ENCODE measurements around the gene TEX22.

TEX22 gene

GRCh38 chr14:105388110-105388951 lies 10.0 kb upstream of the TEX22 start:
- Histone ChIP-seq H3K9me3 (ENCODE audit: control insufficient read depth, insufficient read depth, low read depth, low read length) (no peaks in the 10 kb centered on the region), H3K4me1 (ENCODE audit: control insufficient read depth, insufficient read depth, low read length) (no peaks in the 10 kb centered on the region), H3K4me3 (ENCODE audit: low read depth, low read length) (no peak overlapping the region), H3K36me3 (ENCODE audit: control insufficient read depth in 2 of 2, insufficient read depth in 1 of 2, low read length in 2 of 2) (peaks cover 0 to 21% of the 10 kb centered on the region in 2 experiments; a peak in 1 of 3 replicates), H3K27ac (ENCODE audit: extremely low read depth, low read depth, low read length) (no peak overlapping the region)
- TF ChIP-seq ZNF596 (tag by site-specific recombination; IDR thresholded peaks at IDR 0.05) (no peak), ZFHX2 (tag by site-specific recombination; conservative IDR thresholded peaks at IDR 0.05) (no peak), SCRT2 (tag by site-specific recombination; IDR thresholded peaks at IDR 0.05) (peak; percentile 93), KLF7 (tag by site-specific recombination; IDR thresholded peaks at IDR 0.05; ENCODE audit: borderline replicate concordance) (no peak), ZNF510 (tag by site-specific recombination; IDR thresholded peaks at IDR 0.05; ENCODE audit: insufficient replicate concordance) (no peak), ZNF23 (tag by site-specific recombination; IDR thresholded peaks at IDR 0.05; ENCODE audit: borderline replicate concordance) (no peak), ZSCAN4 (tag by site-specific recombination; IDR thresholded peaks at IDR 0.05) (no peak), ZNF112 (tag by site-specific recombination; IDR thresholded peaks at IDR 0.05) (no peak), YY2 (tag by site-specific recombination; IDR thresholded peaks at IDR 0.05) (no peak), ZBTB1 (tag by site-specific recombination; IDR thresholded peaks at IDR 0.05) (no peak), ZNF555 (tag by site-specific recombination; conservative IDR thresholded peaks at IDR 0.05) (no peak), ZNF266 (tag by site-specific recombination; IDR thresholded peaks at IDR 0.05; ENCODE audit: low read depth) (no peak), FEZF1 (tag by site-specific recombination; IDR thresholded peaks at IDR 0.05) (no peak), SCRT1 (tag by site-specific recombination; IDR thresholded peaks at IDR 0.05; ENCODE audit: borderline replicate concordance) (peak; percentile 89), GLI4 (tag by site-specific recombination; IDR thresholded peaks at IDR 0.05) (no peak), ZNF157 (tag by site-specific recombination; IDR thresholded peaks at IDR 0.05) (no peak)
- POLR2A ChIA-PET: no interaction called here
- CTCF ChIA-PET: no interaction called here

GRCh38 chr14:105388976-105389375 lies 9.4 kb upstream of the TEX22 start:
- POLR2A ChIA-PET: no interaction called here
- H3K4me3 ChIP-seq (ENCODE audit: low read depth, low read length): no peak overlapping the region
- CTCF ChIA-PET: interaction anchor here (0.9 kb wide), 1 partner anchor 18 kb away, joined by 3 read pairs; no protein-coding TSS in a partner anchor
- H3K4me1 ChIP-seq (ENCODE audit: control insufficient read depth, insufficient read depth, low read length): no peaks in the 10 kb centered on the region
- no peaks in the 10 kb centered on the region for H3K9me3 ChIP-seq (ENCODE audit: control insufficient read depth, insufficient read depth, low read depth, low read length)
- peak; percentile 81 for TF ChIP-seq ZIC2 (tag by site-specific recombination; IDR thresholded peaks at IDR 0.05)
- TF ChIP-seq MEIS1 (CRISPR knock-in tag; IDR thresholded peaks at IDR 0.05; ENCODE audit: borderline replicate concordance): no peak
- TF ChIP-seq ZNF211 (tag by site-specific recombination; IDR thresholded peaks at IDR 0.05; ENCODE audit: low read depth): no peak
- peaks cover 0 to 14% of the 10 kb centered on the region in 2 experiments; a peak in 1 of 3 replicates for H3K36me3 ChIP-seq (ENCODE audit: control insufficient read depth in 2 of 2, insufficient read depth in 1 of 2, low read length in 2 of 2)
- no peak overlapping the region for H3K27ac ChIP-seq (ENCODE audit: extremely low read depth, low read depth, low read length)

- H3K27ac ChIP-seq (ENCODE audit: extremely low read depth, low read depth, low read length): no peak overlapping the region
- CTCF ChIA-PET: interaction anchor here (0.5 to 1.1 kb wide), 4 partner anchors 18 to 398 kb away, joined by 3 to 6 read pairs (median 4); no protein-coding TSS in a partner anchor
- POLR2A ChIA-PET: no interaction called here
Measured at GRCh38 chr14:105389534-105389933, 8.8 kb upstream of the TEX22 start.

More at GRCh38 chr14:105389534-105389933, 8.8 kb upstream of the TEX22 start:
- no peak for TF ChIP-seq ZNF133 (tag by site-specific recombination; IDR thresholded peaks at IDR 0.05)
- TF ChIP-seq ZNF677 (tag by site-specific recombination; IDR thresholded peaks at IDR 0.05): no peak
- no peak for TF ChIP-seq ZSCAN4 (tag by site-specific recombination; IDR thresholded peaks at IDR 0.05)
- no peak for TF ChIP-seq ZIC2 (tag by site-specific recombination; IDR thresholded peaks at IDR 0.05)
- TF ChIP-seq ZNF837 (tag by site-specific recombination; IDR thresholded peaks at IDR 0.05): no peak
- TF ChIP-seq ZNF449 (tag by site-specific recombination; IDR thresholded peaks at IDR 0.05): no peak
- TF ChIP-seq HOXD13 (CRISPR knock-in tag; IDR thresholded peaks at IDR 0.05; ENCODE audit: borderline replicate concordance): no peak
- no peak for TF ChIP-seq ZNF76 (tag by site-specific recombination; IDR thresholded peaks at IDR 0.05; ENCODE audit: borderline replicate concordance, low read depth)
- TF ChIP-seq OVOL3 (tag by site-specific recombination; IDR thresholded peaks at IDR 0.05): no peak
- peaks cover 0 to 10% of the 10 kb centered on the region in 2 experiments; a peak in 1 of 3 replicates for H3K36me3 ChIP-seq (ENCODE audit: control insufficient read depth in 2 of 2, insufficient read depth in 1 of 2, low read length in 2 of 2)
- no peak overlapping the region for H3K4me3 ChIP-seq (ENCODE audit: low read depth, low read length)
- H3K4me1 ChIP-seq (ENCODE audit: control insufficient read depth, insufficient read depth, low read length): no peaks in the 10 kb centered on the region
- no peaks in the 10 kb centered on the region for H3K9me3 ChIP-seq (ENCODE audit: control insufficient read depth, insufficient read depth, low read depth, low read length)
